SK-N-SH treated with all-trans-retinoic acid at 6 μM for 48 hours (cell line): ENCODE measurements around the gene DCLRE1A.

Experiments
- CREB5 ChIP-seq: fragments of 250-450 bp; sonication (Bioruptor Pico); IDR thresholded peaks from 2 replicates; pipeline ENCODE4 v1.5.1; 2020; ENCODE audit warnings: low read depth, mild to moderate bottlenecking, moderate library complexity
- CSDC2 ChIP-seq: fragments of 250-450 bp; sonication (Bioruptor Pico); IDR thresholded peaks from 2 replicates; pipeline ENCODE4 v1.5.0; 2020; ENCODE audit warnings: mild to moderate bottlenecking, moderate library complexity
- TCF4 ChIP-seq: fragments of 250-450 bp; sonication (Bioruptor Pico); IDR thresholded peaks from 2 replicates; pipeline ENCODE4 v1.8.0; 2021; ENCODE audit warnings: mild to moderate bottlenecking, moderate library complexity, borderline replicate concordance
- TOX ChIP-seq: fragments of 250-450 bp; sonication (Bioruptor Pico); IDR thresholded peaks from 2 replicates; pipeline ENCODE4 v1.8.0; 2021; ENCODE audit warnings: mild to moderate bottlenecking, moderate library complexity, borderline replicate concordance
- TSHZ2 ChIP-seq: fragments of 250-450 bp; sonication (Bioruptor Pico); IDR thresholded peaks from 2 replicates; pipeline ENCODE4 v1.5.0; 2020; ENCODE audit warnings: mild to moderate bottlenecking, moderate library complexity
- ZC3H10 ChIP-seq: fragments of 250-450 bp; sonication (Bioruptor Pico); IDR thresholded peaks from 2 replicates; pipeline ENCODE4 v1.5.1; 2021; ENCODE audit warnings: mild to moderate bottlenecking, moderate library complexity
- ZFP3 ChIP-seq: fragments of 250-450 bp; sonication (Bioruptor Pico); IDR thresholded peaks from 2 replicates; pipeline ENCODE4 v1.5.0; 2020; ENCODE audit warnings: mild to moderate bottlenecking, moderate library complexity
- ZFP30 ChIP-seq: fragments of 450-650 bp; formaldehyde crosslinking; IDR thresholded peaks from 2 replicates; pipeline ENCODE4 v1.5.0; 2022; ENCODE audit warnings: mild to moderate bottlenecking, moderate library complexity
- TF ChIP-seq, protein P1 (sequence below): fragments of 250-450 bp; sonication (Bioruptor Pico); IDR thresholded peaks from 2 replicates; pipeline ENCODE4 v1.5.1; 2021; ENCODE audit warnings: mild to moderate bottlenecking, moderate library complexity
- TF ChIP-seq, protein P2 (sequence below): fragments of 250-450 bp; sonication (Bioruptor Pico); IDR thresholded peaks from 2 replicates; pipeline ENCODE4 v1.8.0; 2020; ENCODE audit warnings: mild to moderate bottlenecking, moderate library complexity, borderline replicate concordance

DNA sequence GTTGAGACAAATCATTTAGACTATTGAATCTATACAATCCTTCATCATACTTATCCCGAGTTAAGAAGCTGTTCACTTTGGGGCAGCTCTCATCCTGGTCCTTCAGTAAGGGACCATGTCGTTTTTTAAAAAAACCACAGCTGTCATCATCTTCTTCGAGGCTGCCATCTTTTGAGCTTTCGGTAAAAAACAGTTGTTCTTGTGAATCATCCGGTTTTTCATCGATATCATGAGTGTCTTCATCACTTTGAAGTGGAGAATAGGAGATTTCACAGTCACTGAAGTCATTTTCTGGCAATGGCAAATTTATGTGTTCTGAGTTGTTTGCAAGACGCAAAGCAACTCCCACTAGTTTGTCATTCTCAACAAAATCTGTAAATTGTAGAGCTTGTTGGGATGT lies 3.9 kb downstream of the DCLRE1A start:
- TF ChIP-seq TCF4 (CRISPR knock-in tag): no peak
- TF ChIP-seq ZFP30 (CRISPR knock-in tag): no peak
- no peak for TF ChIP-seq CREB5 (CRISPR knock-in tag)
- TF ChIP-seq, protein P1, sequence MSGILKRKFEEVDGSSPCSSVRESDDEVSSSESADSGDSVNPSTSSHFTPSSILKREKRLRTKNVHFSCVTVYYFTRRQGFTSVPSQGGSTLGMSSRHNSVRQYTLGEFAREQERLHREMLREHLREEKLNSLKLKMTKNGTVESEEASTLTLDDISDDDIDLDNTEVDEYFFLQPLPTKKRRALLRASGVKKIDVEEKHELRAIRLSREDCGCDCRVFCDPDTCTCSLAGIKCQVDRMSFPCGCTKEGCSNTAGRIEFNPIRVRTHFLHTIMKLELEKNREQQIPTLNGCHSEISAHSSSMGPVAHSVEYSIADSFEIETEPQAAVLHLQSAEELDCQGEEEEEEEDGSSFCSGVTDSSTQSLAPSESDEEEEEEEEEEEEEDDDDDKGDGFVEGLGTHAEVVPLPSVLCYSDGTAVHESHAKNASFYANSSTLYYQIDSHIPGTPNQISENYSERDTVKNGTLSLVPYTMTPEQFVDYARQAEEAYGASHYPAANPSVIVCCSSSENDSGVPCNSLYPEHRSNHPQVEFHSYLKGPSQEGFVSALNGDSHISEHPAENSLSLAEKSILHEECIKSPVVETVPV (CRISPR knock-in tag): no peak
- TF ChIP-seq ZC3H10 (CRISPR knock-in tag): no peak
- no peak for TF ChIP-seq CSDC2
- no peak for TF ChIP-seq TOX (CRISPR knock-in tag)
- no peak for TF ChIP-seq ZFP3 (CRISPR knock-in tag)
- TF ChIP-seq, protein P2, sequence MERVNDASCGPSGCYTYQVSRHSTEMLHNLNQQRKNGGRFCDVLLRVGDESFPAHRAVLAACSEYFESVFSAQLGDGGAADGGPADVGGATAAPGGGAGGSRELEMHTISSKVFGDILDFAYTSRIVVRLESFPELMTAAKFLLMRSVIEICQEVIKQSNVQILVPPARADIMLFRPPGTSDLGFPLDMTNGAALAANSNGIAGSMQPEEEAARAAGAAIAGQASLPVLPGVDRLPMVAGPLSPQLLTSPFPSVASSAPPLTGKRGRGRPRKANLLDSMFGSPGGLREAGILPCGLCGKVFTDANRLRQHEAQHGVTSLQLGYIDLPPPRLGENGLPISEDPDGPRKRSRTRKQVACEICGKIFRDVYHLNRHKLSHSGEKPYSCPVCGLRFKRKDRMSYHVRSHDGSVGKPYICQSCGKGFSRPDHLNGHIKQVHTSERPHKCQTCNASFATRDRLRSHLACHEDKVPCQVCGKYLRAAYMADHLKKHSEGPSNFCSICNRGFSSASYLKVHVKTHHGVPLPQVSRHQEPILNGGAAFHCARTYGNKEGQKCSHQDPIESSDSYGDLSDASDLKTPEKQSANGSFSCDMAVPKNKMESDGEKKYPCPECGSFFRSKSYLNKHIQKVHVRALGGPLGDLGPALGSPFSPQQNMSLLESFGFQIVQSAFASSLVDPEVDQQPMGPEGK (CRISPR knock-in tag): no peak
- no peak for TF ChIP-seq TSHZ2
